TTC549 (cell line): ENCODE measurements around the gene POU2F1.
"Not testable (repeated sequence)": the region's sequence is repeated elsewhere in the genome, so short reads cannot be mapped to it uniquely, and the experiment has no call there.

Source experiments
- FAIRE-seq: peaks from 2 replicates; lab custom pipeline; 2012; peaks lifted over from hg19 to GRCh38; lab: Jason Lieb, UNC

The POU2F1 gene

GRCh38 chr1:167205306-167206050, 15.2 kb upstream of the POU2F1 start:
- FAIRE-seq, result not testable (repeated sequence)

- FAIRE-seq, result no peak
Measured at GRCh38 chr1:167206166-167206835, 14.4 kb upstream of the POU2F1 start.

GRCh38 chr1:167207940-167208623, 12.6 kb upstream of the POU2F1 start:
- FAIRE-seq, result no peak

- FAIRE-seq, result no peak
Measured at GRCh38 chr1:167208624-167208976, 12.1 kb upstream of the POU2F1 start.

- no peak for FAIRE-seq
Measured at GRCh38 chr1:167209044-167209443, 11.6 kb upstream of the POU2F1 start.

- no peak for FAIRE-seq
Measured at GRCh38 chr1:167210966-167211674, 9.6 kb upstream of the POU2F1 start.

- FAIRE-seq, result no peak
Measured at GRCh38 chr1:167212025-167212424, 8.7 kb upstream of the POU2F1 start.

GRCh38 chr1:167216809-167217208, 3.9 kb upstream of the POU2F1 start:
- no peak for FAIRE-seq

GRCh38 chr1:167219194-167219593, 1.5 kb upstream of the POU2F1 start:
- peak; percentile 67 for FAIRE-seq

GRCh38 chr1:167219646-167220536, 795 bp upstream of the POU2F1 start:
- no peak for FAIRE-seq

GRCh38 chr1:167221126-167221737, 546 bp downstream of the POU2F1 start:
- FAIRE-seq, result no peak

- peak; percentile 85 for FAIRE-seq
Measured at GRCh38 chr1:167221738-167222610, 1.3 kb downstream of the POU2F1 start.

- no peak for FAIRE-seq
Measured at GRCh38 chr1:167223144-167224103, 2.7 kb downstream of the POU2F1 start.

- not testable (repeated sequence) for FAIRE-seq
Measured at GRCh38 chr1:167224734-167225235, 4.1 kb downstream of the POU2F1 start.

GRCh38 chr1:167225920-167226319, 5.2 kb downstream of the POU2F1 start:
- FAIRE-seq, result no peak

GRCh38 chr1:167227934-167228378, 7.3 kb downstream of the POU2F1 start:
- FAIRE-seq, result no peak

- FAIRE-seq, result no peak
Measured at GRCh38 chr1:167229719-167230385, 9.2 kb downstream of the POU2F1 start.

GRCh38 chr1:167230437-167230836, 9.8 kb downstream of the POU2F1 start:
- no peak for FAIRE-seq
